Transverse colon (tissue), 4 donors: ENCODE results near the gene CHST13. TPM values are rescaled to one million over a fixed set of nuclear protein-coding genes. Genes with fewer than 3 reads are reported as not detected.

ENCODE experiments used
- DNase-seq: peaks from one replicate; pipeline ENCODE4 v3.0.0-alpha.2; 2019
- H3K27ac ChIP-seq, 4 donors: fragments of 200-600 bp; sonication (generic); 2 replicates each; pipeline ENCODE4 v1.5.1; 2016 to 2018; ENCODE audit warnings: inconsistent platforms in 4 of 4
- H3K27me3 ChIP-seq: fragments of 200-600 bp; sonication (generic); 2 replicates; pipeline ENCODE4 v1.5.1; 2017; ENCODE audit warnings: inconsistent platforms
- H3K36me3 ChIP-seq, 4 donors: fragments of 200-600 bp; sonication (generic); 2 replicates each; pipeline ENCODE4 v1.5.1; 2017 to 2019; ENCODE audit warnings: inconsistent platforms in 4 of 4
- H3K4me1 ChIP-seq, 4 donors: fragments of 200-600 bp; sonication (generic); 2 replicates each; pipeline ENCODE4 v1.5.1; 2017 to 2020; ENCODE audit warnings: inconsistent platforms in 4 of 4
- H3K4me3 ChIP-seq, 4 donors: fragments of 200-600 bp; sonication (generic); 1 replicate in 1 of 4; 2 replicates in 3 of 4; pipeline versions ENCODE4 v1.5.1 to v1.6.1; 2017 to 2019; ENCODE audit warnings: inconsistent platforms in 4 of 4
- H3K9me3 ChIP-seq, 2 donors: fragments of 200-600 bp; sonication (generic); 2 replicates each; pipeline ENCODE4 v1.5.1; 2017 to 2019; ENCODE audit warnings: inconsistent platforms in 2 of 2
- CTCF ChIP-seq, 5 experiments: fragments of 200-600 bp in 3 of 5; fragments of 450-650 bp in 2 of 5; sonication (generic) in 3 of 5; IDR thresholded peaks; 1 replicate in 2 of 5; 2 replicates in 3 of 5; pipeline ENCODE4 v1.5.1; 2016 to 2017; ENCODE audit warnings: antibody characterized with exemption in 5 of 5, inconsistent platforms in 3 of 5, mild to moderate bottlenecking in 2 of 5, moderate library complexity in 1 of 5
- EP300 ChIP-seq: sonication (generic); formaldehyde crosslinking; IDR thresholded peaks from one replicate; pipeline ENCODE4 v1.6.1; 2017; ENCODE audit warnings: antibody characterized with exemption, low read depth
- POLR2A ChIP-seq: fragments of 450-650 bp; IDR thresholded peaks from one replicate; pipeline ENCODE4 v1.6.1; 2016; ENCODE audit warnings: antibody characterized with exemption, mild to moderate bottlenecking, moderate library complexity
- POLR2AphosphoS5 ChIP-seq, 3 donors: sonication (generic); formaldehyde crosslinking; IDR thresholded peaks; one replicate each; pipeline ENCODE4 v1.6.1; 2016; ENCODE audit warnings: antibody characterized with exemption in 3 of 3
- WGBS, 2 donors: methylation state at CpG; one replicate each; pipeline ENCODE4 v1.1.5; 2018; ENCODE audit warnings: low coverage in 1 of 2; 5-methylcytosine and 5-hydroxymethylcytosine counted together
- in situ Hi-C, 4 donors: fragments of 200-750 bp; cut with MboI; loops; one replicate each; pipeline versions ENCODE4 v1.15.0 to v1.15.1; 2017; ENCODE audit warnings: low sequenced_read_pairs in 3 of 4, low pct_ligation_motif_present in 1 of 4, low pct_unique_long_range_greater_than_20kb in 1 of 4
- intact Hi-C: fragments of 100-400 bp; cut with DNase I; formaldehyde crosslinking; loops from one replicate; pipeline ENCODE4 v1.15.1; 2023; ENCODE audit warnings: low total_unique reads
- total RNA-seq, 4 donors: library from RNA; depleted of rRNA; stranded (reverse); fragments of >200 nt; gene quantifications; one replicate each; pipeline ENCODE4 v1.1.0, GENCODE V29; 2016

CHST13 gene
- total RNA-seq, 4 donors from 2014 or later = 2.0 to 6.4 (median 4.9) TPM; not detected in 1

GRCh38 chr3:126507886-126508285 lies 16.1 kb upstream of the CHST13 start:
- Histone ChIP-seq H3K36me3 (no peaks in the 10 kb centered on the region), H3K4me3 (no peak overlapping the region), H3K27me3 (peaks cover 5% of the 10 kb centered on the region), H3K27ac (no peak overlapping the region), H3K4me1 (no peaks in the 10 kb centered on the region), H3K9me3 (no peaks in the 10 kb centered on the region)
- no peak for DNase-seq
- in situ Hi-C loops = no loop called here
- 84 to 100% methylated on average over 1 to 9 of the region's 9 CpGs for WGBS, 2 donors
- intact Hi-C loops = no loop called here
- no peak for TF ChIP-seq POLR2AphosphoS5 (IDR thresholded peaks at IDR 0.05)
- TF ChIP-seq POLR2A = no peak
- no peak for TF ChIP-seq EP300
- no peak for TF ChIP-seq CTCF (IDR thresholded peaks at IDR 0.05)

GRCh38 chr3:126508564-126508964 lies 15.4 kb upstream of the CHST13 start:
- no peak for DNase-seq
- Histone ChIP-seq H3K36me3 (no peaks in the 10 kb centered on the region), H3K9me3 (no peaks in the 10 kb centered on the region), H3K4me3 (no peak overlapping the region), H3K27ac (no peak overlapping the region), H3K4me1 (no peaks in the 10 kb centered on the region), H3K27me3 (peaks cover 5% of the 10 kb centered on the region)
- WGBS, 2 donors = 100% methylated on average over 2 of the region's 4 CpGs; no CpG with 5 or more reads in 1 of the 2 donors
- TF ChIP-seq POLR2AphosphoS5 (IDR thresholded peaks at IDR 0.05) = no peak
- TF ChIP-seq POLR2A = no peak
- TF ChIP-seq CTCF (IDR thresholded peaks at IDR 0.05) = no peak
- TF ChIP-seq EP300 = no peak
- in situ Hi-C loops = no loop called here
- intact Hi-C loops = no loop called here

DNA sequence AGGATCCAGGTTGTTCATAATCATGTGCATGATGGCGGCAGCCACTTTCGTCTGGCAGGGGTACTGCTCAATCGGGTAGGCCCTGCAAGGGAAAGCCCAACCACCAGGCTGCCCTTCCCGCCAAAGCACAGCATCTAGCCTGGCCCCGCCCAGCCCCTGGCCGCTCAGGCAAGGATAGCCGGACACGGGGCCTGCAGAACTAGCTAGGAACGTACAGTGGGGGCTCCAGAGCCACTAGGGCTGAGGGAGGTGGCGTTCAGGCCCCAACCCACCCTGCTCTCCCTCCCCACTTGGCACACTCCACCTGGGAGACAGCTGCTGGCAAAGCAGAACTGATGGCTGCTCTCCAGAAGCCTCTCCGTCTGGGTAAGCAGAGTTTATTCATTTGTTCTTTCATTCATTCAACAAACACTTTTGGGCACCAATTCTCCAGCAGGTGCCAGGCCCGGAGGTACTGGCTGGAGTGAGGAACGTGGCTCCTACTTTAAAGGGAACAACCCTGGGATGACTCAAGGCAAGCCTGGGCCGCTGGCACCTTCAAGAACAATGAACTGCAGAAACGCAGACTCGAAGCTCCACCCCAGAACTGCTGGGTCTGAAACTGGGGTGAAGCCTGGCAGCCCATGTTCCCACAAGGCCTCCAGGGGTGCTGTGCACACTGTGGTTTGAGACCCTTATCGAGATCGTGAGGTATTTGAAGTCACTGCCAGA lies 14.2 kb upstream of the CHST13 start:
- in situ Hi-C loops = no loop called here
- Histone ChIP-seq H3K36me3 (no peaks in the 10 kb centered on the region), H3K27ac (no peak overlapping the region), H3K9me3 (no peaks in the 10 kb centered on the region), H3K4me1 (no peaks in the 10 kb centered on the region), H3K27me3 (peaks cover 5% of the 10 kb centered on the region), H3K4me3 (no peak overlapping the region)
- DNase-seq = no peak
- WGBS, 2 donors = 62% methylated on average over 18 of the region's 18 CpGs; no CpG with 5 or more reads in 1 of the 2 donors
- TF ChIP-seq CTCF (IDR thresholded peaks at IDR 0.05) (no peak), POLR2AphosphoS5 (IDR thresholded peaks at IDR 0.05) (no peak), EP300 (no peak), POLR2A (no peak)
- intact Hi-C loops = no loop called here

- 85% methylated on average over 22 of the region's 22 CpGs; no CpG with 5 or more reads in 1 of the 2 donors for WGBS, 2 donors
Observed at GRCh38 chr3:126510308-126510910, 13.5 kb upstream of the CHST13 start.

More at GRCh38 chr3:126510308-126510910, 13.5 kb upstream of the CHST13 start:
- Histone ChIP-seq H3K27me3 (peaks cover 5% of the 10 kb centered on the region), H3K4me3 (no peak overlapping the region), H3K36me3 (no peaks in the 10 kb centered on the region), H3K9me3 (no peaks in the 10 kb centered on the region), H3K4me1 (no peaks in the 10 kb centered on the region), H3K27ac (no peak overlapping the region)
- in situ Hi-C loops (no loop called here), intact Hi-C loops (no loop called here)
- TF ChIP-seq POLR2AphosphoS5 (IDR thresholded peaks at IDR 0.05) = no peak
- TF ChIP-seq EP300 = no peak
- no peak for TF ChIP-seq POLR2A
- no peak for TF ChIP-seq CTCF (IDR thresholded peaks at IDR 0.05)
- DNase-seq = no peak
